ENCODE results near the gene FOXB2.
"Not testable (repeated sequence)": the region's sequence is repeated elsewhere in the genome, so short reads cannot be mapped to it uniquely, and the experiment has no call there.

Gene FOXB2

GRCh38 chr9:77016526-77017504, 2.6 kb upstream of the FOXB2 start:
- no peak for FAIRE-seq

GRCh38 chr9:77017505-77017894, 2.0 kb upstream of the FOXB2 start:
- no peak for FAIRE-seq

- FAIRE-seq = no peak
Measured at GRCh38 chr9:77018058-77018968, 1.1 kb upstream of the FOXB2 start.

GRCh38 chr9:77018969-77019235, 553 bp upstream of the FOXB2 start:
- FAIRE-seq = no peak

GRCh38 chr9:77019926-77020412, 514 bp downstream of the FOXB2 start:
- FAIRE-seq = no peak

GRCh38 chr9:77020413-77021290, 1.2 kb downstream of the FOXB2 start:
- FAIRE-seq = no peak

GRCh38 chr9:77021291-77021894, 1.9 kb downstream of the FOXB2 start:
- FAIRE-seq = no peak

GRCh38 chr9:77021922-77022782, 2.7 kb downstream of the FOXB2 start:
- FAIRE-seq = no peak

- no peak for FAIRE-seq
Measured at GRCh38 chr9:77022783-77023440, 3.5 kb downstream of the FOXB2 start.

- no peak for FAIRE-seq
Measured at GRCh38 chr9:77023726-77024125, 4.3 kb downstream of the FOXB2 start.

GRCh38 chr9:77024776-77025545, 5.5 kb downstream of the FOXB2 start:
- FAIRE-seq = no peak

- no peak for FAIRE-seq
Measured at GRCh38 chr9:77028478-77028877, 9.0 kb downstream of the FOXB2 start.

- no peak for FAIRE-seq
Measured at GRCh38 chr9:77030045-77030444, 10.6 kb downstream of the FOXB2 start.

GRCh38 chr9:77038281-77039036, 19.0 kb downstream of the FOXB2 start:
- FAIRE-seq = no peak

- no peak for FAIRE-seq
Measured at GRCh38 chr9:77040340-77040739, 20.9 kb downstream of the FOXB2 start.

- FAIRE-seq = not testable (repeated sequence)
Measured at GRCh38 chr9:77043743-77044142, 24.3 kb downstream of the FOXB2 start.

GRCh38 chr9:77060681-77061080, 41.2 kb downstream of the FOXB2 start:
- FAIRE-seq = not testable (repeated sequence)

- FAIRE-seq = no peak
Measured at GRCh38 chr9:77063645-77064285, 44.3 kb downstream of the FOXB2 start.

GRCh38 chr9:77066388-77066787, 46.9 kb downstream of the FOXB2 start:
- no peak for FAIRE-seq

Measured in G401.6 (cell line).